ENCODE results near the gene CPNE4. TPM values are rescaled to one million over a fixed set of nuclear protein-coding genes. Genes with fewer than 3 reads are reported as not detected.
"Not testable (repeated sequence)": the region's sequence is repeated elsewhere in the genome, so short reads cannot be mapped to it uniquely, and the experiment has no call there.

CPNE4 gene
- total RNA-seq (2014; rRNA removed; shearing (Covaris generic)): 0.29 TPM in 1 of 2 replicates, not detected in the other

- H3K4me3 ChIP-seq: peak within 1 kb of the TSS; percentile 8
- 0 out of 2 replicates have a peak, but pooled peaks cover 10% of the 10 kb centered on the region for H3K4me1 ChIP-seq (replicated peaks)
- peak; percentile 65 to 76 for DNase-seq (ENCODE audit: low read depth in 1 of 2, low spot score in 2 of 2)
- H3K27ac ChIP-seq: no peak within 1 kb of the TSS
- peaks cover 15% of the 10 kb centered on the region for H3K27me3 ChIP-seq (replicated peaks)
- peaks cover 3% of the 10 kb centered on the region; the same call in 1 of the 2 replicates for H3K9me3 ChIP-seq (replicated peaks)
- H3K36me3 ChIP-seq: no peaks in the 10 kb centered on the region
Measured at GRCh38 chr3:132034486-132035464, at the start of gene CPNE4. TSS of gene CPNE4 (minus strand) at chr3:132035014.

GRCh38 chr3:132083583-132084279, 48.9 kb upstream of the CPNE4 start:
- no peaks in the 10 kb centered on the region for H3K36me3 ChIP-seq
- no peaks in the 10 kb centered on the region for H3K9me3 ChIP-seq (replicated peaks)
- 0 out of 2 replicates have a peak, but pooled peaks cover 3% of the 10 kb centered on the region for H3K27me3 ChIP-seq (replicated peaks)
- H3K4me3 ChIP-seq: no peak overlapping the region
- DNase-seq (ENCODE audit: low read depth in 1 of 2, low spot score in 2 of 2): peak in 1 of 2 experiments; percentile 33
- H3K4me1 ChIP-seq (replicated peaks): peaks cover 8% of the 10 kb centered on the region
- H3K27ac ChIP-seq: no peak overlapping the region

- H3K9me3 ChIP-seq (replicated peaks): no peaks in the 10 kb centered on the region
- DNase-seq (ENCODE audit: low read depth in 1 of 2, low spot score in 2 of 2): no peak
- no peak overlapping the region for H3K27ac ChIP-seq
- 0 out of 2 replicates have a peak, but pooled peaks cover 3% of the 10 kb centered on the region for H3K27me3 ChIP-seq (replicated peaks)
- H3K4me1 ChIP-seq (replicated peaks): peaks cover 8% of the 10 kb centered on the region
- no peaks in the 10 kb centered on the region for H3K36me3 ChIP-seq
- H3K4me3 ChIP-seq: no peak overlapping the region
Measured at GRCh38 chr3:132083159-132083558, 48.3 kb upstream of the CPNE4 start.

GRCh38 chr3:132079147-132079546, 44.3 kb upstream of the CPNE4 start:
- Histone ChIP-seq H3K4me3 (no peak overlapping the region), H3K27me3 (replicated peaks) (0 out of 2 replicates have a peak, but pooled peaks cover under 1% of the 10 kb centered on the region), H3K4me1 (replicated peaks) (peaks cover 8% of the 10 kb centered on the region), H3K9me3 (replicated peaks) (no peaks in the 10 kb centered on the region), H3K27ac (no peak overlapping the region), H3K36me3 (no peaks in the 10 kb centered on the region)
- no peak for DNase-seq (ENCODE audit: low read depth in 1 of 2, low spot score in 2 of 2)

GRCh38 chr3:132073771-132074170, 39.0 kb upstream of the CPNE4 start:
- Histone ChIP-seq H3K36me3 (no peaks in the 10 kb centered on the region), H3K9me3 (replicated peaks) (no peaks in the 10 kb centered on the region), H3K27me3 (replicated peaks) (no peaks in the 10 kb centered on the region), H3K4me3 (no peak overlapping the region), H3K27ac (no peak overlapping the region), H3K4me1 (replicated peaks) (no peaks in the 10 kb centered on the region)
- no peak for DNase-seq (ENCODE audit: low read depth in 1 of 2, low spot score in 2 of 2)

- DNase-seq (ENCODE audit: low read depth in 1 of 2, low spot score in 2 of 2): no peak
- no peaks in the 10 kb centered on the region for H3K36me3 ChIP-seq
- no peak overlapping the region for H3K27ac ChIP-seq
- no peak overlapping the region for H3K4me3 ChIP-seq
- H3K27me3 ChIP-seq (replicated peaks): no peaks in the 10 kb centered on the region
- no peaks in the 10 kb centered on the region for H3K4me1 ChIP-seq (replicated peaks)
- H3K9me3 ChIP-seq (replicated peaks): no peaks in the 10 kb centered on the region
Measured at GRCh38 chr3:132071043-132071442, 36.2 kb upstream of the CPNE4 start.

- no peaks in the 10 kb centered on the region for H3K27me3 ChIP-seq (replicated peaks)
- H3K36me3 ChIP-seq: no peaks in the 10 kb centered on the region
- no peaks in the 10 kb centered on the region for H3K9me3 ChIP-seq (replicated peaks)
- no peak overlapping the region for H3K4me3 ChIP-seq
- DNase-seq (ENCODE audit: low read depth in 1 of 2, low spot score in 2 of 2): no peak
- H3K4me1 ChIP-seq (replicated peaks): no peaks in the 10 kb centered on the region
- no peak overlapping the region for H3K27ac ChIP-seq
Measured at GRCh38 chr3:132064114-132064513, 29.3 kb upstream of the CPNE4 start.

- Histone ChIP-seq H3K27ac (no peak overlapping the region), H3K4me3 (no peak overlapping the region), H3K27me3 (replicated peaks) (no peaks in the 10 kb centered on the region), H3K4me1 (replicated peaks) (no peaks in the 10 kb centered on the region), H3K36me3 (no peaks in the 10 kb centered on the region), H3K9me3 (replicated peaks) (no peaks in the 10 kb centered on the region)
- DNase-seq (ENCODE audit: low read depth in 1 of 2, low spot score in 2 of 2): no peak
Measured at GRCh38 chr3:132062535-132062934, 27.7 kb upstream of the CPNE4 start.

GRCh38 chr3:132055872-132056271, 21.1 kb upstream of the CPNE4 start:
- no peak overlapping the region for H3K27ac ChIP-seq
- no peaks in the 10 kb centered on the region for H3K27me3 ChIP-seq (replicated peaks)
- H3K4me3 ChIP-seq: no peak overlapping the region
- H3K9me3 ChIP-seq (replicated peaks): no peaks in the 10 kb centered on the region
- H3K36me3 ChIP-seq: no peaks in the 10 kb centered on the region
- H3K4me1 ChIP-seq (replicated peaks): no peaks in the 10 kb centered on the region
- DNase-seq (ENCODE audit: low read depth in 1 of 2, low spot score in 2 of 2): no peak

- H3K9me3 ChIP-seq (replicated peaks): no peaks in the 10 kb centered on the region
- no peak for DNase-seq (ENCODE audit: low read depth in 1 of 2, low spot score in 2 of 2)
- H3K27ac ChIP-seq: no peak overlapping the region
- H3K27me3 ChIP-seq (replicated peaks): no peaks in the 10 kb centered on the region
- H3K4me3 ChIP-seq: no peak overlapping the region
- no peaks in the 10 kb centered on the region for H3K36me3 ChIP-seq
- H3K4me1 ChIP-seq (replicated peaks): no peaks in the 10 kb centered on the region
Measured at GRCh38 chr3:132047209-132047608, 12.4 kb upstream of the CPNE4 start.

GRCh38 chr3:132044874-132045273, 10.1 kb upstream of the CPNE4 start:
- H3K36me3 ChIP-seq; H3K27ac ChIP-seq; H3K4me3 ChIP-seq; DNase-seq (ENCODE audit: low read depth in 1 of 2, low spot score in 2 of 2); H3K4me1 ChIP-seq (replicated peaks); H3K27me3 ChIP-seq (replicated peaks); H3K9me3 ChIP-seq (replicated peaks): not testable (repeated sequence)

GRCh38 chr3:132042681-132043080, 7.9 kb upstream of the CPNE4 start:
- no peaks in the 10 kb centered on the region for H3K27me3 ChIP-seq (replicated peaks)

GRCh38 chr3:132038198-132038825, 3.5 kb upstream of the CPNE4 start:
- Histone ChIP-seq H3K4me3 (no peak overlapping the region), H3K27ac (no peak overlapping the region), H3K4me1 (replicated peaks) (0 out of 2 replicates have a peak, but pooled peaks cover 10% of the 10 kb centered on the region), H3K9me3 (replicated peaks) (peaks cover 3% of the 10 kb centered on the region; the same call in 1 of the 2 replicates), H3K27me3 (replicated peaks) (peaks cover 11% of the 10 kb centered on the region), H3K36me3 (no peaks in the 10 kb centered on the region)
- DNase-seq (ENCODE audit: low read depth in 1 of 2, low spot score in 2 of 2): no peak

More at GRCh38 chr3:132042681-132043080, 7.9 kb upstream of the CPNE4 start:
- Histone ChIP-seq H3K36me3 (no peaks in the 10 kb centered on the region), H3K4me1 (replicated peaks) (no peaks in the 10 kb centered on the region), H3K9me3 (replicated peaks) (no peaks in the 10 kb centered on the region), H3K27ac (no peak overlapping the region), H3K4me3 (no peak overlapping the region)
- DNase-seq (ENCODE audit: low read depth in 1 of 2, low spot score in 2 of 2): no peak
